ENCODE results near the gene GCH1.

GRCh38 chr14:54845641-54846040, 57.0 kb downstream of the GCH1 start:
- no peak for TF ChIP-seq CTCF (IDR thresholded peaks at IDR 0.05)
- TF ChIP-seq POLR2A (IDR thresholded peaks at IDR 0.05), result no peak
